Measurements from ENCODE around the gene DGKI.
"Not testable (repeated sequence)": the region's sequence is repeated elsewhere in the genome, so short reads cannot be mapped to it uniquely, and the experiment has no call there.

Gene DGKI

DNA sequence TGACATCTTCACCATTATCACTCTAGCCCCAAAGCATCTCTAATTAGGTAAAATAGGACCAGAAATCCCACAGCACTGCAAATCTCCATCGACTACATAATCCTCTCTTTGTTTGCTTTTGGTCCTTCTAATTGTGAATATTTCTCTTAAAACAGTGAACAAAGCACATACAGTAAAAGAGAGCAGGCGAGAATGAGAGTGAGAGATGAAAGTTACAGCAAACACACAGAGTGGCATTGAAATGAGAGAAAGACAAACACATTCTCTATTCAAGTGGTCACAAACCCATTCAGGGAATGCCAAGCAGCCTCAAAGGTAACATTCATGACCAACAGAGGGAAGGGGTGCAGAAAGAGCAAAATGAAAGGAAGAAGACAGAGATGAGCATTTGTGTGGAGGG is 393.4 kb downstream of the DGKI start:
- DNase-seq = peak; percentile 37

DNA sequence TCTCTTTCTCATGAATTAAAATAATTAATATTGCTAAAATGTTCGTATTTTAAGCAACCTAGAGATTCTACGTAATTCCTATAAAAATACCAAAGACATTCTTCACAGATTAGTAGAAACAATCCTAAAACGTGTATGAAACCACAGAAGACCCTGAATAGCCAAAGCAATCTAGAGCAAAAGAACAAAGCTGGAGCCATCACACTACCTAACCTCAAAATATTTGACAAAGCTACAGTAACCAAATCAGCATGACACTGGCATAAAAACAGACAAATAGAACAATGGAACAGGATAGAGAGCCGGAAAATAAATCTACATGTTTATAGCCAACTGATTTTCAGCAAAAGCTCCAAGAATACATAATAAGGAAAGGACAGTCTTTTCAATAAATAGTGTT is 397.8 kb downstream of the DGKI start:
- no peak for DNase-seq

GRCh38 chr7:137448572-137448971 is 398.2 kb downstream of the DGKI start:
- not testable (repeated sequence) for DNase-seq

GRCh38 chr7:137446025-137446424 is 400.7 kb downstream of the DGKI start:
- no peak for DNase-seq

DNA sequence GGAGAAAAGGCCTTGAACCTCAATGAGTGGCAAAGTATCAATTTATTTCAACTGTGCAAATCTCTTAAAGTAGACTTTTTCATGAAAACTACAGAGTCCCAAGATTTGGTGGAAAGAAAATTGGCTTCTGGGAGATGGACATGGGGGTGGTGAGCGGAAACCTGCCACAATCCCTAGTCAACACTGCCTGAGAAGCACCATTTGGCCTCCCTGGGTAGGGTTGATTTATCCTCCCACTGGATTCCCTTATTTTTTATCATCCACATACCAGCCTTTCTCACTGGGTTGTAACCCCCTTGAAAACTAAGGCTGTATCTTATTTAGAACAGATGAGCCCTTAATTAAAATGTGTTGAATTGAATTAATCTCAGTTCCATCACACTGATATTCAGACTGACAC is 401.5 kb downstream of the DGKI start:
- DNase-seq = no peak

DNA sequence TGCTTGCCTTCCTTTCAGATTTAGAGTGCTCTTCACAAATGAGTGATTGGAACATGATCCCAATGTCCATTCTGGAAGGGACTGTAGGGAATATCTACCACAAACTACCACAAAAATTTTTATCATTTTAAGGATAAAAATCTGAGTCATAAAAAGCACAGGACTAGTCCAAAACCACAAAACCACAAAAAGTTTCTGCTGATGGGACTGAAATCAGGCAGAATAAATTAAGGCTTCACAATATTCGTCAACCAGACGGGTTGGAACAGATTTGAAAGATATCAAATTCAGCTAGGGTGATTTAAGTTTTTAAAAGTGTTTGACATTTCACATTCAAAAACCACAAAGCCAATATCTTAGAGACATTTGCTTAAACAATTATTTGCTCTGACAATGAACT is 403.2 kb downstream of the DGKI start:
- DNase-seq = no peak

- no peak for DNase-seq
These were observed 405.3 kb downstream of the DGKI start for GRCh38 chr7:137441451-137441850.

GRCh38 chr7:137439829-137440825 is 406.6 kb downstream of the DGKI start:
- no peak for DNase-seq

DNA sequence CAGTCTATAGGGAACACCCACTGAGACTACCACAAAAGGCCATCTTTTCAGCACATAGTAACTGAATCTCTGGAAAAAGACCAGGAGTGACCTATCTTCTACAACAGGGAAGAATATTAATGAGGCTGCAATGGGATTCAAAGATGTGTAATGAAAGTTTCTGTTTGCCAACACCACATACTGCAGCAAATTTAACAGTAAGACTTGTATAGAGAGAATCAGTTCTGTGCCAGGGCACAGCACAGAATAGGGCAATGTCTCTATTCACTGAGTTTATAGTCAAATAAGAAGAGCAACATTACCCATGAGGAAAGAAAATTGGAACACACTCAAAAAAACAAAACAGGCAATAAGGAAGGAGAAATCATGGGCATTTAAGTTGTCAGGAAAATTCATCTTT is 411.8 kb downstream of the DGKI start:
- no peak for DNase-seq

DNA sequence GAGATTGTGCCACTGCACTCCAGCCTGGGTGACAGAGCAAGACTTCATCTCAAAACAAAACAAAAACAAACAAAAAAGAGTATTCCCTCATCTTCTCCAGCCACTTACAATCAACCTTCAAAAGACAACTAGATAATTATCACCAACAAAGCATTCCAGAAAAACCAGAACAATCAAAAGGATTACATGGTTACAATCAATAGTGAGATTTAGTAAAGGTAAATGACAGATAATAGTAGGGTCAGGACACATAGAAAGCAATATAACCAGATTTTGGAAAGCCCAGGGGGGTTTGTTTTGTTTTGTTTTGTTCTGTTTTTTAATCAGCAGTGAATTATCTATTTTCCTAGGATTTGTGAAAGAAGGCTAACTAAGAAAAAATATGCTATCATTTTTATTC is 412.2 kb downstream of the DGKI start:
- no peak for DNase-seq

DNA sequence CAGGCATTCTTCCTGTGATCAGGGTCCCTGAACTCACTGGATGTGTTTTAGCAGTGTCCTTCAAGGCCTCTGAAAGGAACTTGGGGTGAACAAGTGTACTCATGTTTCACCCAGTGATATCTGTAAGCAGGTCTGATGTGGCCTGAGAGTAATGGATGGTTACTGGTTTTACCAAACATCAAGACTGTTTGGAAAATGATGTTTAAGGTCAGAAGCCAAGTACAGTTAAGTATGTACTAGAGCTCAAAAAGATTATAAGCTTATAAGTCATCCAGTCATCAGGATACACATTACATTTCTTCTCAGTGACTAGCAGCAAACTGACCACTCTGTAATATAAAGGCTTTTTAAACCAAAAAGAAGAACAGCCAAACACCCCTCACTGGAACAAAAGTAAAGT is 423.5 kb downstream of the DGKI start:
- no peak for DNase-seq

GRCh38 chr7:137421366-137421765 is 425.4 kb downstream of the DGKI start:
- no peak for DNase-seq

DNA sequence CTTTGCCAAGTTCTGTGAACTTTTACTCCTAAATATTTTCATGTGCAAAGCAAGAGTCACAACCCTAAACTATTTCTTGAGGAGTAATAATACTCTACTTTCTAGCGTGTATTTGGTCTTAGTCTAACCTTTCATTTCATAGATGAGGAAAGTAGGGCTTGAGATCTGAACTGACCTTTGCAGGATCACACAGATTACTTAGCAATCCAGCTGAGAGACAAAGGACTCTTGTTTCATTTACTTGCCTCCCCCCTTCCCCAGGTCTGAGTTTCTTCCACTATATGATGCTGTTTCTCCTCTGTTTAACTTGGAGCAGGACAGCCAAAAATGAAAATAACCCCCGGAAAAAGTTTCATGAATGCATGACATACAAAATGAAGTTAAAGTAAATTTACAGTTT is 427.9 kb downstream of the DGKI start:
- no peak for DNase-seq

DNA sequence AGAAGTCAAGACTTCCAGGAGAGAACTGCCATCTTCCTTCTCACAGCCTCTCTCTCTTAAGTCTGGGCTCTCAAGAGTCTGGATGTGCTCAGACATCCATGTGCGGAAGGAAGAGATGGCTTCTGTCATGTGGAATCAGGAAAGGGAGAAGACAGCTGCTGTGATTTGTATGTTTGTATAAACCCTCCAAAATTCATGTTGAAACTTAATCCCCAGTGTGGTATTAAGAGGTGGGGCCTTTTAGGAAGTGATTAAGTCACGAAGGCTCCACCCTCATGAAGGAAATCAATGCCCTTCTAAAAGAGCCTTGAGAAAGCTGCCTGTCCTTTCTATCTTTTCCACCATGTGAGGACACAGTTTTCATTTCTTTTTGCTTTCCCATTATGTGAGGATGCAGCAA is 429.3 kb downstream of the DGKI start:
- DNase-seq = no peak

DNA sequence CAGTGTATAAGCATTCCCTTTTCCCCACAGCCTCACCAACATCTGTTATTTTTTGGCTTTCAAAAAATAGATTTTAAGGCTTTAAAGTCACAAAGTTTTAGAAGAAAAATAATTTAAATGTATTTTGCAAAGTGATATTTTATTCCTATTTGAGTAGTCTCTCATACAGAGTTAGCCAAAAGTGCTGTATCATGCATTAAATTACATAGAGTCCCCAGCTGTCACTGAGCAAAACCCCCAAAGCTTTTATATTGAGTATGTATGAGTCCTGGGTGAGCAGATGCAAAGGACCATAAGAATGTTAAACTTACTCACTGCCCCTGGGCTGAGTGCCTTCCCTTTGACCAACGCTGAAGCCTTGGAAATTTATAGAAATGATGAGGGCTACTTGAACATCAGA is 432.9 kb downstream of the DGKI start:
- no peak for DNase-seq

- no peak for DNase-seq
These were observed 435.3 kb downstream of the DGKI start for GRCh38 chr7:137411446-137411845.

- no peak for DNase-seq
These were observed 438.6 kb downstream of the DGKI start for GRCh38 chr7:137408126-137408525.

GRCh38 chr7:137407078-137407477 is 439.7 kb downstream of the DGKI start:
- no peak for DNase-seq

GRCh38 chr7:137404660-137405317 is 442.0 kb downstream of the DGKI start:
- no peak for DNase-seq

- no peak for DNase-seq
These were observed 443.4 kb downstream of the DGKI start for GRCh38 chr7:137403353-137403695.

DNA sequence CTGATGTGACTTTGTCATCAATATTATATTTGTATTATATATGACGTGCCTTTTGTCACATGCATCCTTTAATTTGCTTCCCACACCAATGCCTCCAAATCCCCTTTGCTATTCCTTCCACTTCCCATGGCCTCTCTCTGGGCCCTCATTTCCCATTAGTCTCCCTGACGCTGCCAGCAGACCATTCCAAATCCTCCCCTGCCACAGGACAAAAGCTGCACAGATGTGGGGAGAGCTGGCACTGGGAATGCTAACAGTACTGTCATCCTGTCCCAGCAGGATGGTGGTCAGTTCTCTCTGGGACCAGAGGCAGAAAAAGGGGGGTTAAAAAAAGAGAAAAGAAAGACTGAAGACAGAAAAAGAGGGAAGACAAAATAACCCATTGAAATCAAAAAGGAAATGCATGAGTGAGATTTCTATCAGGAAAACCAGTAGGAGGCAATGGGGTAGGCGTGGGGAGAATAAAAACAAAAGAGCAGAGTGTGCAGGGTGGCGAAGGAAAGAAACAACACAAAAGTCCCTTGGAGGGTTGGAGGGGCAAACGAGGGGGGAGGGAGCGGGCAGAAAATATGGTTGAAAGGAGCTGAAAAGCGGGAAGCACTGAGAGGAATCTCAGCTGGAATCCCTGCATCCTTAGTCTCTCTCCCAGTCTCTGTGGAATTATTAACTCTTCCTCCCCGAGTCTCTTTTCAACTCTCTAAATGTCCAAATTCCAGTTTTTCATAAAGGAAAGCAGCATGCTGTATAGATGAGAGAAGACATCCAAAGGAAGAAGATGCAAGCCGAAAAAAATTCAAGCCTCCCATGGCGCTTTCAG is 444.0 kb downstream of the DGKI start:
- no peak for DNase-seq

DNA sequence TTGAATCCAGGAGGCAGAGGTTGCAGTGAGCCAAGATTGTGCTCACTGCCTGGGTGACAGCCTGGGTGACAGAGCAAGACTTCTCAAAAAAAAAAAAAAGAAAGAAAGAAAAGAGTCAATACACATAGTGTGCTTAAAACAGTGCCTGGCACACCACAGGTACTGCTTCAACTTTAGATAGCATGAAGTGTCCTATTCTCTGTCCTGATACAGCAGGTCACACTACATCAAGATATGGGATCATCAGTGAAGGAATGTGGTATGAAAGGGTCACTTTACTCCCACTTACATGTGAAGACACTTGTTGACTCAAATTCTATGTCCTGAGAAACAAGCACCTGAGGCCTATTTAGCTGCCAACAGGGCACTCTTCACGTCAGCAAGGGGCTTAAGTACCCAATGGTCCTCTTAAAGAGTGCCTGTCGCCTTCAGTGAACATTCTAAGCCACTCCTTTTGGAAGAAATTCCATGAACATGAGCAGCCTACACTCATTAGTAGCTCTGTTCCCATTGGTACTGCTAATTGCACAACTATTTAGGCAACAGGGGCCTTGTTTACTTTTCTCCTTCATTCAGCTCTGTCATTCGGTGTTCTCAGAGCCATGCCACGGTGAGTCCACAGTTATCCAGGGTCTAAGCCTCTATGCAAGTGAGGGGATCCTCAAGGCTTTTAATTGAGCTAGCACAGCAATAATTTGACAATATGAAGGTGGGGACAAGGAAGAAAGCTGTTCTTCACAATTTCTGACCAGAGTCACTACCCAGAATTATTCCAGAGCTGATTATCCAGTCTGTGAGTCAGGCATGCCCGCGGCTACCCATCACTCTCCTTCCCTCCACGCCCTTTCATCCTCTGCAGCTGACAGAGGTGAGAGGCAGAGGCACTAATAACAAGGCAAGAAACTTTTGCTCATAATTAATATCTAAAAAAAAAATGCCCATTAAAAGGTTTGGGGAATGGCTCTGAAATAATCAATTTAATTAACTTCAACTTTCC is 446.6 kb downstream of the DGKI start:
- no peak for DNase-seq
